Effector memory CD8-positive, alpha-beta T cell (primary cell): ENCODE data around the gene HES3.

Source experiments
- ATAC-seq: fragments of 150-1000 bp; cut with Tn5 transposase; replicated peaks from 2 replicates; pipeline ENCODE4 v1.10.0; 2021; ENCODE audit warnings: mild to moderate bottlenecking, moderate library complexity
- DNase-seq, 3 experiments: peaks; one replicate each; pipeline ENCODE4 v3.0.0; 2021
- H3K27ac Mint-ChIP-seq, 2 donors: one replicate each; pipeline ENCODE4 v1.8.0; 2022; ENCODE audit warnings: mild to moderate bottlenecking in 2 of 2, mixed read lengths in 2 of 2, moderate library complexity in 2 of 2
- H3K27me3 Mint-ChIP-seq, 2 donors: one replicate each; pipeline ENCODE4 v1.8.0; 2022; ENCODE audit warnings: mixed read lengths in 2 of 2
- H3K36me3 Mint-ChIP-seq: one replicate; pipeline ENCODE4 v1.8.0; 2022; ENCODE audit warnings: mild to moderate bottlenecking, moderate library complexity, mixed read lengths; ENCODE audit not compliant: insufficient read depth
- H3K4me1 Mint-ChIP-seq, 2 donors: one replicate each; pipeline ENCODE4 v1.8.0; 2022; ENCODE audit warnings: low read depth in 2 of 2, mixed read lengths in 2 of 2
- H3K4me3 Mint-ChIP-seq, 2 donors: one replicate each; pipeline ENCODE4 v1.8.0; 2022; ENCODE audit warnings: mild to moderate bottlenecking in 2 of 2, mixed read lengths in 2 of 2, moderate library complexity in 2 of 2
- H3K9me3 Mint-ChIP-seq, 2 donors: one replicate each; pipeline ENCODE4 v1.8.0; 2022; ENCODE audit warnings: mixed read lengths in 2 of 2

Gene HES3

DNA sequence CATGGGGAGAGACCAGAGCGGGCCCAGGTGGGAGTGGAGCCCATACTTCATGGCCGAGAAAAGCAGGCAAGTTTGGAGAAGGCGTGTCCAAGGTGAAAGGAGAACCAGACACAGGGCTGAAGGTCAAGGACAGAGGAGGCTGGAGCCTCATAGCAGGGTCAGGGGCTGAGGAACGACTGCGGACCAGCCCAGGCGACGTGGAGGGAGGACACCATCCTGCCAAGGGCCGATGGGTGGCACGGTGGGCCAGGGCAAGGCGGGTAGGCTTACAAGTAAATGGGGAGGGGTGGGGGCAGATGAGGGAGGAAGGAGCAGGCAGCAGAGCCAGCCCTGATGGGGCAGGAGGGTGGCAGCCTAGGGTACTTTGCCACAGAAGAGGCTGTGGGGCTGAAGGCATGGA, 35.1 kb downstream of the HES3 start:
- no peak for ATAC-seq
- no peak for DNase-seq
- H3K27ac Mint-ChIP-seq, result peak overlapping the region in 1 of 2 donors; percentile 33
- peaks cover 2 to 6% of the 10 kb centered on the region in 2 donors for H3K4me1 Mint-ChIP-seq
- no peaks in the 10 kb centered on the region for H3K9me3 Mint-ChIP-seq
- H3K27me3 Mint-ChIP-seq, result no peaks in the 10 kb centered on the region
- H3K36me3 Mint-ChIP-seq, result no peaks in the 10 kb centered on the region
- H3K4me3 Mint-ChIP-seq, result no peak overlapping the region

DNA sequence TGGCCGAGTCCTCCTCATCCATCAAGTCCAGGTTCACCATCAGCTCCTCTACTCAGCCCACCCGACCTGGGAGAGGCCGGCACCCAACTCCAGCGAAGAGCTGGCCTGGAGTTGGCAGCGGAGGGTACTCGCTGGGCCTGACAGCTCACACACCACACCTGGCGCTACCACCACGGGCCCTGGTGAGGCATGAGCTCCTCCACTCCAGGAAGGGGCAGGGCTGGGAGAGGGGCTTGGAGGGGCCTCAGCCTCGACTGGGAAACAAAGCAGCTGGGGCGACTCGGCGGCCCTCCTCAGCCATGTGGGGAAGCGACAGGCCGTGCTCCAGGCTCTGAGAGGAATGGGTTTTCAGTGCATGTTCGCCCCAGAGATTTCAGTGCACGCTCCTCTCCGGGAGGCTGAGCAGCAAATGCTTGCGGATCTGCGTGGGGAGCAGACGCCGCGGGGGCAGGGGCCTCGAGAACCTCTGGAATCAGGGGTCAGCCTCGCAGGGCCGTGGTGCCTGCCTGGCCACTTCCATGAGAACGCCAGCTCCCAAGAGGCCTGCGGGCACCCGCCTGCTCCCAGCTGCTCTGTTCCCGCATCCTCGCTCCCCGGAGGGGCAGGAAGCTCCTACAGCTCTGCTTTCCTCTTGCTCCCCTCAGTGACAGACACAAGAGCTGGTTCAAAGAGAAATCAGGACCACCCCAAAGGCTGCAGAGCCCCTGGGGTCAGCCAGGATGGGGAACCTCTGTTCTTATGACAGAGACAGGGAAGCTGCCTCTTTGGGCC, 35.8 kb downstream of the HES3 start:
- H3K9me3 Mint-ChIP-seq, result no peaks in the 10 kb centered on the region

DNA sequence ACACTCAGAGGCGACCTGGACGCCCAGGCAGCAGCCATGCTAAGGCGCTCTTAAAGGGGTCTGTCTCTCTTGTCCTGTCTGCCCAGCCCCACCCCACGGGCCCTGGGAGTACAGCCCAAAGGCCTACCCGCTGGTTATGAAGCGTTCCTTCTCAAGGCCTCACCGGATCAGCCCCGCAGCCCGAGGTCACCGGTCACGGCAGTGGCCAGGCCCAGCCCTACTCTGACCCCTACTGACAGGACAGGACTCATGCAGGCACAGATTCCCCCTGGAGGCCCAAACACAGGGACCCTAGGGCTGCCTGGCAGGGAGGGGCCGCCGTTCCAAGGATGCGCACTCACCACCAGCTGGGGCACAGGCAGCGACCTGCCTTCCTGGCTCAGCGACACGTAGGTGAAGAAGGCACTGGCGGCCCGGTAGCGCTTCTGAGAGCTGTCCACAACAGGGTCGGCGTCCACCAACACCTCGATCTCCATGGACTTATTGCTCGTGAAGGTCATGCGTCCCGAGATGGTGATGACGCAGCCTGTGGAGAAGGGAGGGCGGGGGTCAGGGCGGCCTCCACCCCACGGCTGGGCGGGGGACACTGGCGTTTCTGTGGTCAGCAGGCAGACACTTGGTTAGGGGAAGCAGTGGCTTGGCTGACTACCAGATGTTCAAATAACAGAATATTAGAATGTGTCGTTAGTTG, 36.9 kb downstream of the HES3 start:
- Mint-ChIP-seq H3K9me3 (no peaks in the 10 kb centered on the region), H3K4me3 (no peak overlapping the region), H3K4me1 (peaks cover 2 to 6% of the 10 kb centered on the region in 2 donors), H3K36me3 (no peaks in the 10 kb centered on the region), H3K27me3 (no peaks in the 10 kb centered on the region), H3K27ac (no peak overlapping the region)
- ATAC-seq (no peak), DNase-seq (no peak)

More for the DNA sequence above, 35.8 kb downstream of the HES3 start:
- Mint-ChIP-seq H3K27me3 (no peaks in the 10 kb centered on the region), H3K36me3 (no peaks in the 10 kb centered on the region), H3K4me3 (no peak overlapping the region), H3K27ac (no peak overlapping the region), H3K4me1 (peaks cover 2 to 6% of the 10 kb centered on the region in 2 donors)
- ATAC-seq (no peak), DNase-seq (no peak)

GRCh38 chr1:6281511-6282402, 37.8 kb downstream of the HES3 start:
- Mint-ChIP-seq H3K36me3 (no peaks in the 10 kb centered on the region), H3K27ac (peak overlapping the region in 1 of 2 donors; percentile 46)

GRCh38 chr1:6282577-6283270, 38.7 kb downstream of the HES3 start:
- no peaks in the 10 kb centered on the region for H3K9me3 Mint-ChIP-seq
- no peaks in the 10 kb centered on the region for H3K27me3 Mint-ChIP-seq
- H3K27ac Mint-ChIP-seq, result no peak overlapping the region
- no peak for ATAC-seq
- H3K4me3 Mint-ChIP-seq, result no peak overlapping the region
- peaks cover 0 to under 1% of the 10 kb centered on the region in 2 donors for H3K4me1 Mint-ChIP-seq
- no peaks in the 10 kb centered on the region for H3K36me3 Mint-ChIP-seq
- no peak for DNase-seq

More at GRCh38 chr1:6281511-6282402, 37.8 kb downstream of the HES3 start:
- ATAC-seq (no peak), DNase-seq (no peak)
- Mint-ChIP-seq H3K4me3 (no peak overlapping the region), H3K27me3 (no peaks in the 10 kb centered on the region), H3K9me3 (no peaks in the 10 kb centered on the region), H3K4me1 (peaks cover 2 to 6% of the 10 kb centered on the region in 2 donors)

DNA sequence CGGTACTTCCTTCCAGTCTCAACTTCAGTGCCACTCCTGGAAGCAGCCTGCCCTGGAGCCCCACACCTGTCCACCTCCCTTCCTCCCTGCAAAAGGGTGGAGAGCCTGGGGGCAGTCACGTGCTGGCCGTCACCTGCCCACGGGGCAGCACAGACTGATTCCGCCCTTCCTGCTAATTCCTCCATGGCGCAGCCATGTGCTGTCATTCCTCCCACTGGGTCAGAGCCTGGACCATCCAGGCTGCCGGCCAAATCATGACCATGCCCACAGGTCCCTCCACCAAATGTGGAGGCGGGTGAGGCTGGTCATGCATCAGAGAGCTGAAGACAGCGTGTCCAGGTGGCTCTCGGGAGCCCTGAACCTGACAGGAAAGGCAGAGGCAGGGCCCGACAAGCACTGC, 41.4 kb downstream of the HES3 start:
- DNase-seq (no peak), ATAC-seq (no peak)
- peak overlapping the region in 1 of 2 donors; percentile 60 for H3K27ac Mint-ChIP-seq
- no peaks in the 10 kb centered on the region for H3K9me3 Mint-ChIP-seq
- peaks cover 0 to 2% of the 10 kb centered on the region in 2 donors for H3K4me1 Mint-ChIP-seq
- no peaks in the 10 kb centered on the region for H3K27me3 Mint-ChIP-seq
- no peaks in the 10 kb centered on the region for H3K36me3 Mint-ChIP-seq
- H3K4me3 Mint-ChIP-seq, result no peak overlapping the region

GRCh38 chr1:6286266-6286665, 42.3 kb downstream of the HES3 start:
- H3K36me3 Mint-ChIP-seq, result no peaks in the 10 kb centered on the region
- no peak overlapping the region for H3K27ac Mint-ChIP-seq
- no peaks in the 10 kb centered on the region for H3K9me3 Mint-ChIP-seq
- no peaks in the 10 kb centered on the region for H3K27me3 Mint-ChIP-seq
- no peak overlapping the region for H3K4me3 Mint-ChIP-seq
- peaks cover 2 to 6% of the 10 kb centered on the region in 2 donors for H3K4me1 Mint-ChIP-seq
- DNase-seq, result no peak
- ATAC-seq, result no peak

DNA sequence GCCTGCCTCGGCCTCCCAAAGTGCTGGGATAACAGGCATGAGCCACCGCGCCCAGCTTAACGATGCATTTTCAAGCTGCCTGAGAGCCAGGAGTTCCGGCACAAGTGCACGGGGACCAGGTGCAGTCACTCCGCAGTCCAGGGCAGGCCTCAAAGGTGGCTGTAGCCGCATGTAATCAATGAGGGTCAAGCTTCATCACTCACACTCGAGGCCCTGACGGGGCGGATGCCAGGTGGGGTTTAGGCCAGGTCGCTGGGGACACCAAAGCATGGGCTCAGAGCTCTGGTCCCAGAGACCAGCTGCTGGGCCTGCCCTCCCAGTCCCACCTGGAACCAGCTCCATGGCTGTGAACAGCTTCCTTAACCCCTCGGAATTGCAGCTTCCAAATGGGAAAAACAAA, 43.0 kb downstream of the HES3 start:
- no peaks in the 10 kb centered on the region for H3K27me3 Mint-ChIP-seq
- H3K36me3 Mint-ChIP-seq, result no peaks in the 10 kb centered on the region
- ATAC-seq, result no peak
- DNase-seq, result no peak
- peaks cover 2 to 8% of the 10 kb centered on the region in 2 donors for H3K4me1 Mint-ChIP-seq
- no peak overlapping the region for H3K4me3 Mint-ChIP-seq
- peak overlapping the region in 1 of 2 donors; percentile 13 for H3K27ac Mint-ChIP-seq
- H3K9me3 Mint-ChIP-seq, result no peaks in the 10 kb centered on the region

- H3K4me3 Mint-ChIP-seq, result no peak overlapping the region
- H3K9me3 Mint-ChIP-seq, result no peaks in the 10 kb centered on the region
Measured at GRCh38 chr1:6287431-6287886, 43.5 kb downstream of the HES3 start.

GRCh38 chr1:6288026-6288425, 44.0 kb downstream of the HES3 start:
- Mint-ChIP-seq H3K36me3 (peaks cover 5% of the 10 kb centered on the region), H3K9me3 (no peaks in the 10 kb centered on the region), H3K4me1 (peaks cover 2 to 8% of the 10 kb centered on the region in 2 donors), H3K27me3 (no peaks in the 10 kb centered on the region), H3K27ac (peak overlapping the region; percentile 69 to 82), H3K4me3 (no peak overlapping the region)
- DNase-seq (no peak), ATAC-seq (no peak)

More at GRCh38 chr1:6287431-6287886, 43.5 kb downstream of the HES3 start:
- peak overlapping the region; percentile 13 to 69 for H3K27ac Mint-ChIP-seq
- H3K36me3 Mint-ChIP-seq, result no peaks in the 10 kb centered on the region
- ATAC-seq (no peak), DNase-seq (no peak)
- H3K4me1 Mint-ChIP-seq, result peaks cover 2 to 8% of the 10 kb centered on the region in 2 donors
- H3K27me3 Mint-ChIP-seq, result no peaks in the 10 kb centered on the region

GRCh38 chr1:6288665-6289064, 44.7 kb downstream of the HES3 start:
- Mint-ChIP-seq H3K4me3 (no peak overlapping the region), H3K27me3 (no peaks in the 10 kb centered on the region), H3K36me3 (peaks cover 6% of the 10 kb centered on the region), H3K9me3 (no peaks in the 10 kb centered on the region), H3K27ac (peak overlapping the region; percentile 69 to 82), H3K4me1 (peaks cover 2 to 13% of the 10 kb centered on the region in 2 donors)
- DNase-seq (no peak), ATAC-seq (no peak)

DNA sequence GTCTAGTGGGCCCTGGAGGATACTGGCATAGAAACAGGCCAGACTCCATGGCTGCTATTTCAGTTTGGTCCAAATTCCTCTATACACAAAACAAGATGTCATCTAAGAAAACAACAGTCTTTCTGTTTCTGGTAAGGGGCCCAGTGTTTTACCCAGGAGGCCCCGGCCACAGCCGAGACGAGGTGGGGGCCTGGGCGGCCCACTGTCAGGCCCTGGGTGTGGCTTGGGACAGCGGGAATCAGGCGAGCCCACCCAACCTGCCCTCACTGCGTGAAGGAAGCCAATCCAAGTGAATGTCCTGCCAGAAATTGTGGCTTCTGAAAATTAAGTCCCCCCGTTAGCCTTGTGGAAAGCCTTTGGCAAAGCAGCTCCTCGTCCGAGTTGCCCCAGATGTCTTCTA, 48.1 kb downstream of the HES3 start:
- no peaks in the 10 kb centered on the region for H3K9me3 Mint-ChIP-seq
- ATAC-seq, result no peak
- peaks cover 18 to 32% of the 10 kb centered on the region in 2 donors for H3K4me1 Mint-ChIP-seq
- DNase-seq, result no peak
- no peaks in the 10 kb centered on the region for H3K27me3 Mint-ChIP-seq
- H3K36me3 Mint-ChIP-seq, result peaks cover 9% of the 10 kb centered on the region
- H3K27ac Mint-ChIP-seq, result peak overlapping the region; percentile 56 to 85
- no peak overlapping the region for H3K4me3 Mint-ChIP-seq
